Measurements from ENCODE around the gene COLGALT1.

Gene COLGALT1

DNA sequence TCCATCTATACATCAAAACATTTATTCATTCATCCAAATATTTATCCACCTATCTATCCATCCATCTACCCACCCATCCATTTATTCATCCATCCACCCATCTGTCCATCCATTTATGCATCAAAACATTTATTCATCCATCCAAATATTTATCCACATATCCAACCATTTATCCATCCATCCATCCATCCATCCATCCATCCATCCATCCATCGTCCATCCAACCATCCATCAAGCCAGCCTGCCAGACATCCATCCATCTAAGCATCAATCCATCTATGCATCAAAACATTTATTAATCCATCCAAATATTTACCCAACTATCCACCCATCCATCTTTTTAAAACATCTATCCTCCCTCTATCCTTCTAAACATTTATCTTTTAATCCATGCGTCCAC lies 70.5 kb downstream of the COLGALT1 start:
- no peak for FAIRE-seq

DNA sequence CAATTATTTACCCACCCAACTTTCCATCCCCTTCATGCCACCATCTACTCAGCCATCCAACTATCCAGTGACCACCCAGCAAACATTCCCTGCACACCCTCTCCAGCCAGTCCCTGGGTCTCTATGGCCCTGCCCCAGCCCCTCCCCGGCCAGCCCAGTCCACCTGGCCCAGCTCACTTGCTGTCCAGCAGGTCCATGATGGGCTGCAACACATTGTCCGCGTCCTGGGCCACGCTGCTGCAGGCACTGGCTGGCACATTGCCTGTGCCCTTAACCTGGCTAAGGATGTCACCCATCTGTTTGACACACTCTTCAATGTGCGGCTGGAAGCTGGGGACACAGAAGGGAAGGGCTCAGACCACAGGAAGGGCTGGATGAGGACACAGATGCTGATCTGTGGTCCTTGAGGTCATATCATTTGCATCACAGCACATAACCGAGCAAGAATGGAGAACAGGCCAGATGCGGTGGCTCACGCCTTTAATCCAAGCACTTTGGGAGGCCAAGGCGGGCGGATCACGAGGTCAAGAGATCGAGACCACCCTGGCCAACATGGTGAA lies 71.1 kb downstream of the COLGALT1 start:
- FAIRE-seq, result no peak

DNA sequence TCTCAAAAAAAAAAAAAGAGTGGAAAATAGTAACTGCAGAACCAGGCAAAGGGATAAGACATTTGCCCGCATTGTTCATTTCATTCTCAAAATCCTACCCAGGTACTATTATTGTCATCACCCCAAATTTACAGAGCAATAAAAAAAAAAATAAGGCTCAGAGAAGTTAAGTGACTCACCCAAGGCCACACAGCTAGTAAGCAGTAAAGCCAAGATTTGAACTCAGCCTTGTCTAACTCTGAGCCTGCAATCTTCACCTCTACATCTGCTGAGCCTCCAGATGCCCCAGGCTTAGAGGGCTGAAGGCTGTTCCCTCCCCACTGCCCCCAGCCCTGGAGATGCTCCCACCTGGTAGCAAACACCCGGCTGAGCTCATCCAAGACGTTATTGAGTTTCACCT lies 71.7 kb downstream of the COLGALT1 start:
- no peak for FAIRE-seq

DNA sequence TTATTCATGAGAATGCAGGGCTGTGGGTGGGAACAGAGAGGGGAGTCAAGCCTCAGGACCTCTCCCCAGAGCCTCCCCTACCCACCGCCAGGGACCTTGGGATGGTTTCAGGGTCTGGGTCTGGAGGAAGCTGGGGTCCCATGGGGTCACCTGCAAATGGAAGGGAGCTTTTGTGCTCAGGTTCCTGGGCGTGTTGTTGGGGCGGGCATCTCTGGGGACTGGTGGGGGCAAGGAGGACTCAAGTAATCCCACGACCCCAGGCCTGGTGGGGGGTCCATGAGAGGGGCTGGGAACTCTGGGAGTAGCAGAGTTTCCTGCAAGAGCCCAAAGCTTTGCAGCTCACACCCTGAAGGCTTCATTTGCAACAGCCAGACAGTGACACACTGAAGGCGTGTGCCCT lies 72.5 kb downstream of the COLGALT1 start:
- FAIRE-seq, result no peak

DNA sequence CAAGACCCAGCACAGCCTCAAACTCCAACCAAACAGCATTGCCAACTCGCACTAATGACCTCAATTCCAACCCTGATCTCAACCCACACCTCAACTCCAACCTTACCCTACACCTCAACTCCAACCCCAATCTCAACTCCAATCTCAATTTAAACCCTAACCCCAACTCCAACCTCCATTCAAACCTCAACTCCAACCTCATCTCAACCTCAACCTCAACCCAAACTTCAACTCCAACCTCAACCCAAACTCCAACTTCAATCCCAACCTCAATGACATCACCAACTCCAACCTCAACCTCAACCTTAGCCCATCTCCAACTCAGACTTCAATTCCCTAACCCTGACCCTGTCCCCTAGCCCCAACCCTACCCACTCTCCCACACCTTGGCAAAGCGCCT lies 74.3 kb downstream of the COLGALT1 start:
- FAIRE-seq, result no peak

DNA sequence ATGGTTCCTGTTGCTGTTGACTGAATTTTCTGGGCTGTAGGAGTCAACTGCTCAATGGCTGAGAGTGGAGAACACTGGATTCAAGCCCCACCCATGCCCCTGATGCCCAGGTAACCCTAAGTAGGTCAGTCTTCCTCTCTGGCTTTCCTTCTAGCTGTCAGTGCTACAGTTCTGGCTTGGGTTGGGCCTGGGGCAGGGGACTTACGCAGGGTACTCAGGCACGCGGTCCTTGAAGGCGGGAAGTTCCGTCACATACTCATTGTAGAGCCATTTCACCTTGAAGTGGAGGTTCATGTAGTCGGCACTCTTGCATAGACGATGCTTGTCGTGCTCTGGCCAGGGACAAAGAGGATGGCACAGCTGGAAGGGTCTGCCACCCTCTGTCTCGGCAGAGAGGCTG lies 77.1 kb downstream of the COLGALT1 start:
- no peak for FAIRE-seq
